Measurements from ENCODE around the gene ZC3H13.

The ZC3H13 gene

DNA sequence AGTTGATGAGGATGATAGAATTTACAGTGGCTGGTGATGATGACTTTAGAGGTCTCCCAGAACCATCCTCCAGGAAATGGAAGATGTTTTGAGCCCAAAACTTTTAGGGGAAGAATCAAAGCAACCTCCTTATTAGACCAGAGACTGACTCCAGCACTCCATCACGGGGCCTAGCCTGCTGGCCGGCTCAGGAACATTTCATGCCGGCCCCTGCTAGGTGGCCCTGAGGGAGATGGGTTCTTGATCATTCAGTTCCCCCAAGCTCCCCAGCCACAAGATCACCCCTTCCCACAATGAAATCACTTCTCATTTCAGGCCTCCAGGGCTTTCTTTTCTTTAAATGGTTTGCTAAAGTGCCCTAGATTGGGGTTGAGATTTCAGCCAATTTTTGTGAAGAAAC is 121.3 kb downstream of the ZC3H13 start:
- TF ChIP-seq, protein P1, sequence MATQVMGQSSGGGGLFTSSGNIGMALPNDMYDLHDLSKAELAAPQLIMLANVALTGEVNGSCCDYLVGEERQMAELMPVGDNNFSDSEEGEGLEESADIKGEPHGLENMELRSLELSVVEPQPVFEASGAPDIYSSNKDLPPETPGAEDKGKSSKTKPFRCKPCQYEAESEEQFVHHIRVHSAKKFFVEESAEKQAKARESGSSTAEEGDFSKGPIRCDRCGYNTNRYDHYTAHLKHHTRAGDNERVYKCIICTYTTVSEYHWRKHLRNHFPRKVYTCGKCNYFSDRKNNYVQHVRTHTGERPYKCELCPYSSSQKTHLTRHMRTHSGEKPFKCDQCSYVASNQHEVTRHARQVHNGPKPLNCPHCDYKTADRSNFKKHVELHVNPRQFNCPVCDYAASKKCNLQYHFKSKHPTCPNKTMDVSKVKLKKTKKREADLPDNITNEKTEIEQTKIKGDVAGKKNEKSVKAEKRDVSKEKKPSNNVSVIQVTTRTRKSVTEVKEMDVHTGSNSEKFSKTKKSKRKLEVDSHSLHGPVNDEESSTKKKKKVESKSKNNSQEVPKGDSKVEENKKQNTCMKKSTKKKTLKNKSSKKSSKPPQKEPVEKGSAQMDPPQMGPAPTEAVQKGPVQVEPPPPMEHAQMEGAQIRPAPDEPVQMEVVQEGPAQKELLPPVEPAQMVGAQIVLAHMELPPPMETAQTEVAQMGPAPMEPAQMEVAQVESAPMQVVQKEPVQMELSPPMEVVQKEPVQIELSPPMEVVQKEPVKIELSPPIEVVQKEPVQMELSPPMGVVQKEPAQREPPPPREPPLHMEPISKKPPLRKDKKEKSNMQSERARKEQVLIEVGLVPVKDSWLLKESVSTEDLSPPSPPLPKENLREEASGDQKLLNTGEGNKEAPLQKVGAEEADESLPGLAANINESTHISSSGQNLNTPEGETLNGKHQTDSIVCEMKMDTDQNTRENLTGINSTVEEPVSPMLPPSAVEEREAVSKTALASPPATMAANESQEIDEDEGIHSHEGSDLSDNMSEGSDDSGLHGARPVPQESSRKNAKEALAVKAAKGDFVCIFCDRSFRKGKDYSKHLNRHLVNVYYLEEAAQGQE (IDR thresholded peaks at IDR 0.05; ENCODE audit: low read depth) = no peak
- TF ChIP-seq TCF12 (IDR thresholded peaks at IDR 0.05; ENCODE audit: low read depth) (no peak), CEBPB (IDR thresholded peaks at IDR 0.05) (no peak), RAD21 (IDR thresholded peaks at IDR 0.05; ENCODE audit: low read depth) (no peak), ZBTB7A (IDR thresholded peaks at IDR 0.05; ENCODE audit: low read depth) (no peak), NFIC (IDR thresholded peaks at IDR 0.05) (no peak), YY1 (IDR thresholded peaks at IDR 0.05; ENCODE audit: low read depth) (no peak), FOXM1 (IDR thresholded peaks at IDR 0.05; ENCODE audit: borderline replicate concordance, low read depth) (no peak), EP300 (IDR thresholded peaks at IDR 0.05; ENCODE audit: borderline replicate concordance) (no peak), TAF1 (IDR thresholded peaks at IDR 0.05; ENCODE audit: low read depth) (no peak), EGR1 (IDR thresholded peaks at IDR 0.05) (no peak), TEAD4 (IDR thresholded peaks at IDR 0.05) (no peak), CREB1 (IDR thresholded peaks at IDR 0.05; ENCODE audit: low read depth) (no peak)
- TF ChIP-seq, protein P2, sequence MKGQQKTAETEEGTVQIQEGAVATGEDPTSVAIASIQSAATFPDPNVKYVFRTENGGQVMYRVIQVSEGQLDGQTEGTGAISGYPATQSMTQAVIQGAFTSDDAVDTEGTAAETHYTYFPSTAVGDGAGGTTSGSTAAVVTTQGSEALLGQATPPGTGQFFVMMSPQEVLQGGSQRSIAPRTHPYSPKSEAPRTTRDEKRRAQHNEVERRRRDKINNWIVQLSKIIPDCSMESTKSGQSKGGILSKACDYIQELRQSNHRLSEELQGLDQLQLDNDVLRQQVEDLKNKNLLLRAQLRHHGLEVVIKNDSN (IDR thresholded peaks at IDR 0.05) = no peak
- TF ChIP-seq, protein P3, sequence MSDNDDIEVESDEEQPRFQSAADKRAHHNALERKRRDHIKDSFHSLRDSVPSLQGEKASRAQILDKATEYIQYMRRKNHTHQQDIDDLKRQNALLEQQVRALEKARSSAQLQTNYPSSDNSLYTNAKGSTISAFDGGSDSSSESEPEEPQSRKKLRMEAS (IDR thresholded peaks at IDR 0.05) = no peak

DNA sequence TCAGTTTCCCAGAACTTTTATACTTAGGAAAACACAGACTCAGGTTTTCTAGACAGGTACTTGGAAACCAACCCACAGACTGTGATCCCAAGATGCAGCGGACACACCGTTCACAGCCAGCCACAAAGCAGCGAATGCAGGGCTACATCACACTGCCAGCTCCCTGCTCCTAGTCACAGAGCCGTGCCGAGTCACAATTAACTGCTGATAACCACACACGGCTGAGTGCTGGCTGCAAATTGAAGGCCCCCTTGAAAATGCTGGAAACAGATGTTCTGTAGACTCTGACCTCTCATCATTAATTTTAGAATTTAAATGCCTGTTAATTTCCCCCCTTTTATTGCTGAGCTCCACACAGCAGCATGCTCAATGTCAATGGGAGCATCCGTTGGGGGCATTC is 122.4 kb downstream of the ZC3H13 start:
- TF ChIP-seq TEAD4 (IDR thresholded peaks at IDR 0.05) (no peak), YY1 (IDR thresholded peaks at IDR 0.05; ENCODE audit: low read depth) (no peak), RAD21 (IDR thresholded peaks at IDR 0.05; ENCODE audit: low read depth) (no peak), CEBPB (IDR thresholded peaks at IDR 0.05) (no peak), ZBTB7A (IDR thresholded peaks at IDR 0.05; ENCODE audit: low read depth) (no peak), TAF1 (IDR thresholded peaks at IDR 0.05; ENCODE audit: low read depth) (no peak), NFIC (IDR thresholded peaks at IDR 0.05) (no peak), TCF12 (IDR thresholded peaks at IDR 0.05; ENCODE audit: low read depth) (no peak), EGR1 (IDR thresholded peaks at IDR 0.05) (no peak), EP300 (IDR thresholded peaks at IDR 0.05; ENCODE audit: borderline replicate concordance) (no peak), CREB1 (IDR thresholded peaks at IDR 0.05; ENCODE audit: low read depth) (no peak), FOXM1 (IDR thresholded peaks at IDR 0.05; ENCODE audit: borderline replicate concordance, low read depth) (no peak)
- TF ChIP-seq, protein P2 (IDR thresholded peaks at IDR 0.05) = no peak
- TF ChIP-seq, protein P3 (IDR thresholded peaks at IDR 0.05) = no peak
- TF ChIP-seq, protein P1 (IDR thresholded peaks at IDR 0.05; ENCODE audit: low read depth) = no peak

DNA sequence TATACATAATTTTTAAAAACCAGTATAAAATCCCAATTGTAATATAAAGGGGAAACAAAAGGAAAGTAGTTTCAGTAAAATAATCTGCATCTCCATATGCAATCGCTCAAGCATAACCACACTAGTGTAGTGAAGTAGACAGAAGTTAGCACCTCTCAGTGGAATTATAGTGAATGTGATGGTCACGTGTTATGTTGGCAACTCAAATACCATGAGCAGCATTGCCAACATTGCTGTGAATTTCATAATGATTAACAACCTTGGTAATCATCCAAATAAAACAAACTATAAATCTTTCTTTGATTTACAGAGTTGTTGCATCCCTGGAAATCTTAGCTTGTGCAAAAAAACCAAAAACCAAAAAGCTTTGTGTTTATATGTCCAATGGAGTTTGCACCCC is 123.7 kb downstream of the ZC3H13 start:
- peak; percentile 94 for TF ChIP-seq NFIC (IDR thresholded peaks at IDR 0.05)
- TF ChIP-seq, protein P2 (IDR thresholded peaks at IDR 0.05) = peak; percentile 87
- TF ChIP-seq EGR1 (IDR thresholded peaks at IDR 0.05) = no peak
- TF ChIP-seq, protein P1 (IDR thresholded peaks at IDR 0.05; ENCODE audit: low read depth) = no peak
- TF ChIP-seq TEAD4 (IDR thresholded peaks at IDR 0.05) = peak; percentile 48
- 0 out of 2 replicates have a peak, but pooled peaks have one; percentile 30 for TF ChIP-seq EP300 (IDR thresholded peaks at IDR 0.05; ENCODE audit: borderline replicate concordance)
- no peak for TF ChIP-seq YY1 (IDR thresholded peaks at IDR 0.05; ENCODE audit: low read depth)
- no peak for TF ChIP-seq TAF1 (IDR thresholded peaks at IDR 0.05; ENCODE audit: low read depth)
- peak; percentile 32; the same call in 1 of the 2 replicates for TF ChIP-seq CEBPB (IDR thresholded peaks at IDR 0.05)
- TF ChIP-seq RAD21 (IDR thresholded peaks at IDR 0.05; ENCODE audit: low read depth) = peak; percentile 20; the same call in 1 of the 2 replicates
- peak; percentile 45; the same call in 1 of the 2 replicates for TF ChIP-seq TCF12 (IDR thresholded peaks at IDR 0.05; ENCODE audit: low read depth)
- TF ChIP-seq, protein P3 (IDR thresholded peaks at IDR 0.05) = peak; percentile 38; the same call in 1 of the 2 replicates

Measured in Ishikawa (cell line).